H9 (cell line): ENCODE measurements around the gene CFAP100. TPM values are rescaled to one million over a fixed set of nuclear protein-coding genes. Genes with fewer than 3 reads are reported as not detected.

ENCODE experiments used
- DNase-seq: peaks from one replicate; pipeline ENCODE4 v3.0.0-alpha.2; 2017
- H2AFZ ChIP-seq: one replicate; pipeline ENCODE4 v1.6.1; 2013; ENCODE audit warnings: mild to moderate bottlenecking, low read length, control low read depth, moderate library complexity
- H2AK5ac ChIP-seq: 2 replicates; pipeline ENCODE4 v1.6.1; 2013; ENCODE audit warnings: low read length, control low read depth, mixed read lengths; ENCODE audit not compliant: insufficient read length
- H2BK120ac ChIP-seq: one replicate; pipeline ENCODE4 v1.6.1; 2013; ENCODE audit warnings: low read depth, mild to moderate bottlenecking, low read length, control low read depth, inconsistent platforms; ENCODE audit not compliant: poor library complexity, severe bottlenecking
- H2BK12ac ChIP-seq: 2 replicates; pipeline ENCODE4 v1.6.1; 2013; ENCODE audit warnings: low read length, control low read depth, mixed read lengths, low read depth; ENCODE audit not compliant: insufficient read length
- H2BK15ac ChIP-seq: 2 replicates; pipeline ENCODE4 v1.6.1; 2013; ENCODE audit warnings: low read depth, low read length, control low read depth
- H2BK20ac ChIP-seq: one replicate; pipeline ENCODE4 v1.6.1; 2013; ENCODE audit warnings: low read depth, mild to moderate bottlenecking, low read length, control low read depth, inconsistent platforms; ENCODE audit not compliant: poor library complexity, severe bottlenecking
- H2BK5ac ChIP-seq: 2 replicates; pipeline ENCODE4 v1.6.1; 2013; ENCODE audit warnings: low read length, control low read depth, mixed read lengths; ENCODE audit not compliant: insufficient read length
- H3K14ac ChIP-seq: 2 replicates; pipeline ENCODE4 v1.6.1; 2013; ENCODE audit warnings: low read length, control low read depth; ENCODE audit not compliant: insufficient read depth
- H3K18ac ChIP-seq: 2 replicates; pipeline ENCODE4 v1.6.1; 2013; ENCODE audit warnings: low read depth, mild to moderate bottlenecking, mixed read lengths, low read length, control low read depth; ENCODE audit not compliant: insufficient read length
- H3K23ac ChIP-seq: 2 replicates; pipeline ENCODE4 v1.6.1; 2013; ENCODE audit warnings: low read length, control low read depth, mixed read lengths, low read depth; ENCODE audit not compliant: insufficient read length
- H3K23me2 ChIP-seq: 2 replicates; pipeline ENCODE4 v1.6.1; 2013; ENCODE audit warnings: low read depth, mild to moderate bottlenecking, mixed read lengths, low read length, control low read depth; ENCODE audit not compliant: insufficient read length, poor library complexity, severe bottlenecking
- H3K27ac ChIP-seq: 2 replicates; pipeline ENCODE4 v1.5.1; 2013; ENCODE audit warnings: low read length, control low read depth, mixed read lengths, low read depth; ENCODE audit not compliant: insufficient read length
- H3K27me3 ChIP-seq: 2 replicates; pipeline ENCODE4 v1.6.1; 2013; ENCODE audit warnings: low read length, control low read depth, inconsistent platforms; ENCODE audit not compliant: insufficient read depth
- H3K4ac ChIP-seq: 2 replicates; pipeline ENCODE4 v1.6.1; 2013; ENCODE audit warnings: low read depth, mild to moderate bottlenecking, control low read depth, inconsistent platforms, low read length, moderate library complexity
- H3K4me1 ChIP-seq: 2 replicates; pipeline ENCODE4 v1.6.1; 2013; ENCODE audit warnings: low read length, control low read depth, inconsistent platforms; ENCODE audit not compliant: insufficient read depth
- H3K4me2 ChIP-seq: 2 replicates; pipeline ENCODE4 v1.6.1; 2013; ENCODE audit warnings: low read length, control low read depth, mixed read lengths; ENCODE audit not compliant: insufficient read length, insufficient read depth
- H3K56ac ChIP-seq: 2 replicates; pipeline ENCODE4 v1.6.1; 2013; ENCODE audit warnings: low read depth, mild to moderate bottlenecking, mixed read lengths, low read length, control low read depth; ENCODE audit not compliant: insufficient read length
- H3K79me1 ChIP-seq: 2 replicates; pipeline ENCODE4 v1.6.1; 2013; ENCODE audit warnings: low read depth, mild to moderate bottlenecking, moderate library complexity, low read length, control low read depth, inconsistent platforms; ENCODE audit not compliant: insufficient read depth, poor library complexity, severe bottlenecking
- H3K79me2 ChIP-seq: 2 replicates; pipeline ENCODE4 v1.6.1; 2013; ENCODE audit warnings: low read length, control low read depth, inconsistent platforms; ENCODE audit not compliant: insufficient read depth
- H3K9ac ChIP-seq: 2 replicates; pipeline ENCODE4 v1.6.1; 2013; ENCODE audit warnings: low read length, control low read depth, mixed read lengths; ENCODE audit not compliant: insufficient read length; ENCODE audit errors: extremely low read depth
- H3K9me3 ChIP-seq: one replicate; pipeline ENCODE4 v1.6.1; 2013; ENCODE audit warnings: low read depth, low read length, inconsistent platforms; ENCODE audit not compliant: control insufficient read depth
- H3T11ph ChIP-seq: one replicate; pipeline ENCODE4 v1.6.1; 2013; ENCODE audit warnings: mild to moderate bottlenecking, low read length, control low read depth, inconsistent platforms
- H4K20me1 ChIP-seq: one replicate; pipeline ENCODE4 v1.6.1; 2013; ENCODE audit not compliant: control insufficient read depth, insufficient read length, insufficient read depth
- H4K5ac ChIP-seq: 2 replicates; pipeline ENCODE4 v1.6.1; 2013; ENCODE audit warnings: low read depth, mild to moderate bottlenecking, mixed read lengths, low read length, control low read depth; ENCODE audit not compliant: insufficient read length
- H4K8ac ChIP-seq: replicated peaks from 2 replicates; pipeline ENCODE4 v1.6.1; 2013; ENCODE audit warnings: low read length, control low read depth, mixed read lengths, low read depth; ENCODE audit not compliant: insufficient read length
- H4K91ac ChIP-seq: 2 replicates; pipeline ENCODE4 v1.6.1; 2013; ENCODE audit warnings: low read depth, mild to moderate bottlenecking, moderate library complexity, mixed read lengths, low read length, control low read depth; ENCODE audit not compliant: insufficient read length
- H3K27ac Mint-ChIP-seq, 3 experiments: 2 replicates in 2 of 3; 3 replicates in 1 of 3; pipeline ENCODE4 v1.8.0; 2020 to 2021; ENCODE audit warnings: mixed read lengths in 3 of 3, mild to moderate bottlenecking in 1 of 3, moderate library complexity in 1 of 3
- H3K27me3 Mint-ChIP-seq: 2 replicates; pipeline ENCODE4 v1.8.0; 2021; ENCODE audit warnings: low read depth, mild to moderate bottlenecking, moderate library complexity, mixed read lengths
- H3K36me3 Mint-ChIP-seq, 3 experiments: 2 replicates in 2 of 3; 3 replicates in 1 of 3; pipeline ENCODE4 v1.8.0; 2020 to 2021; ENCODE audit warnings: low read depth in 3 of 3, mixed read lengths in 3 of 3; ENCODE audit not compliant: insufficient read depth in 1 of 3
- H3K4me1 Mint-ChIP-seq, 2 experiments: 2 replicates each; pipeline ENCODE4 v1.8.0; 2020; ENCODE audit warnings: mixed read lengths in 2 of 2
- H3K4me3 Mint-ChIP-seq, 2 experiments: 2 replicates in 1 of 2; 3 replicates in 1 of 2; pipeline ENCODE4 v1.8.0; 2020 to 2021; ENCODE audit warnings: mild to moderate bottlenecking in 2 of 2, mixed read lengths in 2 of 2, moderate library complexity in 1 of 2
- H3K9me3 Mint-ChIP-seq, 2 experiments: 2 replicates in 1 of 2; 3 replicates in 1 of 2; pipeline ENCODE4 v1.8.0; 2020; ENCODE audit warnings: mild to moderate bottlenecking in 2 of 2, mixed read lengths in 2 of 2, moderate library complexity in 1 of 2
- WGBS: extraction: QIAGEN DNeasy Blood & Tissue Kit; methylation state at CpG from one replicate; pipeline ENCODE4 v1.1.7; 2013; ENCODE audit warnings: missing lambda C conversion rate, low lambda C conversion rate, mixed read lengths; ENCODE audit not compliant: insufficient read length; ENCODE audit errors: extremely low coverage; 5-methylcytosine and 5-hydroxymethylcytosine counted together
- total RNA-seq: library from RNA; stranded (reverse); gene quantifications from 2 replicates; pipeline ENCODE4 v1.2.1, GENCODE V29; 2021
- TF ChIP-seq, protein P1 (sequence below): fragments of 200-600 bp; sonication (generic); conservative IDR thresholded peaks from 3 replicates; pipeline ENCODE4 v1.8.0; 2021; ENCODE audit warnings: antibody characterized with exemption, mild to moderate bottlenecking

CFAP100 gene
- total RNA-seq, 1 experiment from 2014 or later, result 0.44 TPM

DNA sequence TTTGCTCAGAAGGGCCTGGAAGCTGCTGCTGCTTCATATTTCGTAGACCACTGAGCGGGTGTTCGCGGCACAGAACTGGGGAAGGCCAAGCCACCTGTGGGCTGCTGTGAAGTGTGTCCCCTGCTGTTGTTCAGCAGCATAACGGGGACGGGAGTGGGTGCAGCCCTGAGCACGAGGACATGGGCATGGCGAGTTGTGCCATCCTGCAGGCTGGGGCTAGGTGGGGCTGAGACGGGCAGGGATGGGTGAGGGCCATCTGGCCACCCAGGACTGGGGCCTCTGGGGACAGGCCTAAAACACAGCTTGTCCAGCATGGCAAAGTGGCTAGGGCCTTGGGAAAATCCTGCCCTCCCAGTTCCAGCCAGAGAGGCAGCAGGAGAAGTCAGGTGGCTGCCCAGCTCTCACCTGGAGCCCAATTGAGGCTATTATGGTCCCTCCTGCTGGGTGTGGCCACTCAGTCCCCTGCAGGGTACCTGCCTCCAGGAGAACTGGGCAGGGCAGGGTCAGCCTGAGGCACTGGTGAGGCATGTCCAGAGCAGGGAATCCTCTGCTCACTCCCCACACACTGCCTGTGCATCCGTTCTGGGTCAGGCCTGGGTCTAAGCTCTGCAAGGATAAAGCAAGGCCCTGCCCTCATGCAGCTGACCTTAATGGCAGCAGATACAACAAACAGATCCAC lies 29.5 kb downstream of the CFAP100 start:
- Histone ChIP-seq H2BK15ac (no peak overlapping the region), H2BK120ac (no peak overlapping the region), H2AK5ac (no peak overlapping the region), H3K27me3 (no peaks in the 10 kb centered on the region), H3K14ac (no peak overlapping the region), H4K8ac (no peak overlapping the region), H3K23ac (no peak overlapping the region), H4K20me1 (peaks cover 3% of the 10 kb centered on the region), H2BK20ac (no peak overlapping the region), H3K23me2 (no peaks in the 10 kb centered on the region), H3K56ac (no peak overlapping the region), H2BK5ac (no peak overlapping the region), H4K5ac (no peak overlapping the region), H3K4me2 (no peak overlapping the region), H3K4ac (no peak overlapping the region), H3K9me3 (peaks cover 3% of the 10 kb centered on the region), H3K4me1 (peaks cover 5% of the 10 kb centered on the region; the same call in 1 of the 2 replicates), H3K79me2 (no peaks in the 10 kb centered on the region), H2BK12ac (no peak overlapping the region), H3K18ac (no peak overlapping the region), H2AFZ (no peak overlapping the region), H3K79me1 (no peaks in the 10 kb centered on the region), H4K91ac (no peak overlapping the region), H3K27ac (no peak overlapping the region), H3T11ph (no peak overlapping the region), H3K9ac (no peak overlapping the region)
- no peak for DNase-seq
- Mint-ChIP-seq H3K27me3 (peaks cover 5% of the 10 kb centered on the region), H3K36me3 (peaks cover 4 to 10% (median 10%) of the 10 kb centered on the region in 3 experiments), H3K27ac (no peak overlapping the region), H3K4me1 (peaks cover 12 to 13% of the 10 kb centered on the region in 2 experiments), H3K9me3 (peaks cover 15 to 21% of the 10 kb centered on the region in 2 experiments), H3K4me3 (no peak overlapping the region)
- TF ChIP-seq, protein P1, sequence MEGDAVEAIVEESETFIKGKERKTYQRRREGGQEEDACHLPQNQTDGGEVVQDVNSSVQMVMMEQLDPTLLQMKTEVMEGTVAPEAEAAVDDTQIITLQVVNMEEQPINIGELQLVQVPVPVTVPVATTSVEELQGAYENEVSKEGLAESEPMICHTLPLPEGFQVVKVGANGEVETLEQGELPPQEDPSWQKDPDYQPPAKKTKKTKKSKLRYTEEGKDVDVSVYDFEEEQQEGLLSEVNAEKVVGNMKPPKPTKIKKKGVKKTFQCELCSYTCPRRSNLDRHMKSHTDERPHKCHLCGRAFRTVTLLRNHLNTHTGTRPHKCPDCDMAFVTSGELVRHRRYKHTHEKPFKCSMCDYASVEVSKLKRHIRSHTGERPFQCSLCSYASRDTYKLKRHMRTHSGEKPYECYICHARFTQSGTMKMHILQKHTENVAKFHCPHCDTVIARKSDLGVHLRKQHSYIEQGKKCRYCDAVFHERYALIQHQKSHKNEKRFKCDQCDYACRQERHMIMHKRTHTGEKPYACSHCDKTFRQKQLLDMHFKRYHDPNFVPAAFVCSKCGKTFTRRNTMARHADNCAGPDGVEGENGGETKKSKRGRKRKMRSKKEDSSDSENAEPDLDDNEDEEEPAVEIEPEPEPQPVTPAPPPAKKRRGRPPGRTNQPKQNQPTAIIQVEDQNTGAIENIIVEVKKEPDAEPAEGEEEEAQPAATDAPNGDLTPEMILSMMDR, result no peak
- no CpG with 5 or more reads among the region's 10 CpGs for WGBS
